Type B pancreatic cell (in vitro differentiated cells): Measurements from ENCODE around the gene PPP2R5B. TPM values are rescaled to one million over a fixed set of nuclear protein-coding genes. Genes with fewer than 3 reads are reported as not detected.
A peak's percentile ranks its signal among the peaks of the same experiment; 100 is the strongest.

Experiments
- DNase-seq: peaks from one replicate; pipeline ENCODE4 v3.0.0; 2021; ENCODE audit warnings: mixed read lengths; ENCODE audit not compliant: unreplicated experiment; ENCODE audit errors: extremely low spot score
- H3K27ac Mint-ChIP-seq: 2 replicates; pipeline ENCODE4 v1.8.0; 2021; ENCODE audit warnings: mild to moderate bottlenecking, mixed read lengths
- H3K27me3 Mint-ChIP-seq: 2 replicates; pipeline ENCODE4 v1.8.0; 2021; ENCODE audit warnings: mixed read lengths
- H3K36me3 Mint-ChIP-seq: 2 replicates; pipeline ENCODE4 v1.8.0; 2021; ENCODE audit warnings: mixed read lengths
- H3K4me1 Mint-ChIP-seq: one replicate; pipeline ENCODE4 v1.8.0; 2021; ENCODE audit warnings: mixed read lengths; ENCODE audit not compliant: unreplicated experiment
- H3K4me3 Mint-ChIP-seq: 2 replicates; pipeline ENCODE4 v1.8.0; 2021; ENCODE audit warnings: mild to moderate bottlenecking, mixed read lengths
- H3K9me3 Mint-ChIP-seq: 2 replicates; pipeline ENCODE4 v1.8.0; 2021; ENCODE audit warnings: mixed read lengths
- CTCF ChIP-seq: fragments of 200-600 bp; sonication (generic); conservative IDR thresholded peaks from 2 replicates; pipeline ENCODE4 v1.5.0; 2021; ENCODE audit warnings: antibody characterized with exemption, mild to moderate bottlenecking
- total RNA-seq: library from RNA; stranded (reverse); gene quantifications from 2 replicates; pipeline ENCODE4 v1.2.1, GENCODE V29; 2021; ENCODE audit warnings: low replicate concordance

Gene PPP2R5B
- total RNA-seq, 1 donor from 2014 or later: 19.4 TPM

- peaks cover 15% of the 10 kb centered on the region for H3K27me3 Mint-ChIP-seq
- no peak for TF ChIP-seq CTCF
- H3K9me3 Mint-ChIP-seq: no peaks in the 10 kb centered on the region
- peak within 1 kb of the TSS; percentile 7 for H3K27ac Mint-ChIP-seq
- H3K4me3 Mint-ChIP-seq: no peak within 1 kb of the TSS
- no peak for DNase-seq
- H3K36me3 Mint-ChIP-seq: peaks cover 6% of the 10 kb centered on the region
- H3K4me1 Mint-ChIP-seq: peaks cover 12% of the 10 kb centered on the region
Observed at GRCh38 chr11:64935359-64936081, 11.0 kb downstream of the PPP2R5B start, which contains the start of gene GPHA2. Gene GPHA2, minus strand, starts transcription at chr11:64935893. Its CDS starts 433 bp downstream, at chr11:64935460.

GRCh38 chr11:64936539-64936938 is 12.1 kb downstream of the PPP2R5B start:
- no peak for TF ChIP-seq CTCF
- no peaks in the 10 kb centered on the region for H3K36me3 Mint-ChIP-seq
- no peak overlapping the region for H3K4me3 Mint-ChIP-seq
- DNase-seq: no peak
- peaks cover 17% of the 10 kb centered on the region for H3K27me3 Mint-ChIP-seq
- peaks cover 12% of the 10 kb centered on the region for H3K4me1 Mint-ChIP-seq
- no peaks in the 10 kb centered on the region for H3K9me3 Mint-ChIP-seq
- H3K27ac Mint-ChIP-seq: no peak overlapping the region

GRCh38 chr11:64947208-64947814 is 22.8 kb downstream of the PPP2R5B start:
- H3K36me3 Mint-ChIP-seq: no peaks in the 10 kb centered on the region
- no peak overlapping the region for H3K4me3 Mint-ChIP-seq
- peaks cover 37% of the 10 kb centered on the region for H3K27me3 Mint-ChIP-seq
- H3K27ac Mint-ChIP-seq: no peak overlapping the region
- no peak for DNase-seq
- no peak for TF ChIP-seq CTCF
- H3K4me1 Mint-ChIP-seq: no peaks in the 10 kb centered on the region
- H3K9me3 Mint-ChIP-seq: no peaks in the 10 kb centered on the region

GRCh38 chr11:64951529-64951928 is 27.0 kb downstream of the PPP2R5B start:
- no peaks in the 10 kb centered on the region for H3K36me3 Mint-ChIP-seq
- no peak for TF ChIP-seq CTCF
- no peak overlapping the region for H3K4me3 Mint-ChIP-seq
- no peak for DNase-seq
- no peaks in the 10 kb centered on the region for H3K9me3 Mint-ChIP-seq
- no peak overlapping the region for H3K27ac Mint-ChIP-seq
- H3K4me1 Mint-ChIP-seq: no peaks in the 10 kb centered on the region
- H3K27me3 Mint-ChIP-seq: peaks cover 21% of the 10 kb centered on the region

- no peak for TF ChIP-seq CTCF
- Mint-ChIP-seq H3K27ac (no peak overlapping the region), H3K4me3 (no peak overlapping the region), H3K9me3 (no peaks in the 10 kb centered on the region), H3K27me3 (peaks cover 15% of the 10 kb centered on the region), H3K36me3 (no peaks in the 10 kb centered on the region), H3K4me1 (no peaks in the 10 kb centered on the region)
- DNase-seq: no peak
Observed at GRCh38 chr11:64954201-64954600, 29.7 kb downstream of the PPP2R5B start.
